Panc1 (cell line): Measurements from ENCODE around the gene MICALL1. TPM values are rescaled to one million over a fixed set of nuclear protein-coding genes. Genes with fewer than 3 reads are reported as not detected.

Experiments
- ATAC-seq: fragments of 200-7000 bp; cut with Tn5 transposase; 2 replicates; pipeline ENCODE4 v1.9.1; 2020; ENCODE audit warnings: mild to moderate bottlenecking, moderate library complexity
- BruUV-seq: library from RNA; stranded (reverse); fragments of 400-500 nt; replicated peaks from 2 replicates; lab custom pipeline; 2021; lab: Mats Ljungman, UMichigan
- CTCF ChIA-PET: fragments of 300-600 bp; sonication (Branson Sonifier 250); formaldehyde crosslinking; loops from one replicate; lab custom pipeline; 2022; ENCODE audit warnings: antibody characterized with exemption; lab: Charles Lee
- POLR2A ChIA-PET: fragments of 300-600 bp; sonication (Branson Sonifier 250); formaldehyde crosslinking; loops from one replicate; lab custom pipeline; 2022; ENCODE audit warnings: antibody characterized with exemption; lab: Charles Lee
- DNase-seq: peaks from one replicate; pipeline ENCODE4 v3.0.0-alpha.2; 2010; ENCODE audit warnings: low read depth, low spot score
- H3K27ac ChIP-seq: 2 replicates; pipeline ENCODE4 v1.5.1; 2011; ENCODE audit warnings: mild to moderate bottlenecking, low read length, inconsistent platforms
- H3K27me3 ChIP-seq: fragments of 200-500 bp; sonication (Bioruptor generic); 2 replicates; pipeline ENCODE4 v1.6.0; 2014; ENCODE audit warnings: low read length, inconsistent platforms; ENCODE audit not compliant: control insufficient read depth, insufficient read depth
- H3K36me3 ChIP-seq: fragments of 200-500 bp; sonication (Bioruptor generic); 2 replicates; pipeline ENCODE4 v1.5.1; 2014; ENCODE audit warnings: inconsistent platforms, mild to moderate bottlenecking, low read length, moderate library complexity; ENCODE audit not compliant: control insufficient read depth, insufficient read depth
- H3K4me1 ChIP-seq: 2 replicates; pipeline ENCODE4 v1.5.1; 2011; ENCODE audit warnings: inconsistent platforms, mild to moderate bottlenecking, low read length, moderate library complexity; ENCODE audit not compliant: control insufficient read depth, insufficient read depth
- H3K4me3 ChIP-seq, 2 experiments: 2 replicates each; pipeline ENCODE4 v1.5.1; 2011 to 2012; ENCODE audit warnings: low read depth in 2 of 2, low read length in 2 of 2, mild to moderate bottlenecking in 2 of 2, inconsistent platforms in 1 of 2, moderate library complexity in 1 of 2
- H3K9me3 ChIP-seq: fragments of 200-500 bp; sonication (Bioruptor generic); 2 replicates; pipeline ENCODE4 v1.5.1; 2014; ENCODE audit warnings: low read depth, mild to moderate bottlenecking, inconsistent platforms, low read length, moderate library complexity; ENCODE audit not compliant: control insufficient read depth, insufficient read depth
- CTCF ChIP-seq: fragments of 450-650 bp; IDR thresholded peaks from 2 replicates; pipeline ENCODE4 v1.5.1; 2017; ENCODE audit warnings: mild to moderate bottlenecking
- POLR2AphosphoS5 ChIP-seq: IDR thresholded peaks from 2 replicates; pipeline ENCODE4 v1.6.1; 2012; ENCODE audit warnings: mild to moderate bottlenecking, low read depth, low read length, moderate library complexity
- REST ChIP-seq, 2 experiments: IDR thresholded peaks; 2 replicates each; pipeline ENCODE4 v1.6.1; 2011 to 2012; ENCODE audit warnings: low read depth in 2 of 2, control low read depth in 1 of 2, low read length in 1 of 2, mild to moderate bottlenecking in 1 of 2, moderate library complexity in 1 of 2; ENCODE audit not compliant: insufficient read depth in 1 of 2
- SIN3A ChIP-seq: IDR thresholded peaks from 2 replicates; pipeline ENCODE4 v1.6.1; 2012; ENCODE audit warnings: low read depth, mild to moderate bottlenecking, low read length, moderate library complexity, borderline replicate concordance; ENCODE audit not compliant: insufficient read depth
- TCF7L2 ChIP-seq: IDR thresholded peaks from 2 replicates; pipeline ENCODE4 v1.6.1; 2011; ENCODE audit warnings: mild to moderate bottlenecking, low read depth, low read length, inconsistent platforms
- in situ Hi-C: cut with HindIII; loops from 2 replicates; pipeline ENCODE4 v1.10.0; 2016; ENCODE audit warnings: low sequenced_read_pairs, low pct_unique_long_range_greater_than_20kb
- intact Hi-C: fragments of 100-400 bp; cut with micrococcal nuclease; formaldehyde crosslinking; loops from one replicate; pipeline ENCODE4 v1.10.0; 2022; ENCODE audit not compliant: unreplicated experiment
- total RNA-seq: library from RNA; stranded (reverse); gene quantifications from one replicate; pipeline ENCODE4 v1.2.1, GENCODE V29; 2021; ENCODE audit not compliant: unreplicated experiment

MICALL1 gene
- total RNA-seq, 1 experiment from 2014 or later = 34.5 TPM

GRCh38 chr22:37907036-37907954 is 1.2 kb downstream of the MICALL1 start:
- peak overlapping the region; percentile 76 for H3K27ac ChIP-seq
- in situ Hi-C loops (no loop called here), intact Hi-C loops (no loop called here)
- ChIA-PET CTCF (interaction anchor here (0.6 kb wide), 1 partner anchor 24 kb away, joined by 3 read pairs; no protein-coding TSS in a partner anchor), POLR2A (no interaction called here)
- DNase-seq = no peak
- ATAC-seq = no peak
- H3K36me3 ChIP-seq = no peaks in the 10 kb centered on the region
- peak overlapping the region; percentile 63 to 75 for H3K4me3 ChIP-seq
- no peaks in the 10 kb centered on the region for H3K9me3 ChIP-seq
- TF ChIP-seq REST (IDR thresholded peaks at IDR 0.05; ENCODE audit: insufficient read depth in 1 of 2, low read depth in 2 of 2, low read length in 1 of 2) = no peak
- no peak for TF ChIP-seq SIN3A
- TF ChIP-seq CTCF = no peak
- no peak for TF ChIP-seq TCF7L2
- no peak for TF ChIP-seq POLR2AphosphoS5
- peaks cover 12% of the 10 kb centered on the region for H3K4me1 ChIP-seq
- no peaks in the 10 kb centered on the region for H3K27me3 ChIP-seq
- BruUV-seq = TSS peak; percentile 55

GRCh38 chr22:37909766-37910165 is 3.7 kb downstream of the MICALL1 start:
- Histone ChIP-seq H3K4me3 (no peak overlapping the region), H3K27ac (no peak overlapping the region), H3K9me3 (no peaks in the 10 kb centered on the region), H3K27me3 (no peaks in the 10 kb centered on the region), H3K4me1 (peaks cover 12% of the 10 kb centered on the region), H3K36me3 (no peaks in the 10 kb centered on the region)
- ChIA-PET CTCF (no interaction called here), POLR2A (no interaction called here)
- intact Hi-C loops = no loop called here
- ATAC-seq (no peak), DNase-seq (no peak)
- TF ChIP-seq TCF7L2 = no peak
- no peak for TF ChIP-seq CTCF
- in situ Hi-C loops = no loop called here
- BruUV-seq = no TSS peak
